Endothelial cell (in vitro differentiated cells): ENCODE measurements around the gene SERGEF. TPM values are rescaled to one million over a fixed set of nuclear protein-coding genes. Genes with fewer than 3 reads are reported as not detected.

Experiments
- DNase-seq: peaks from one replicate; pipeline ENCODE4 v3.0.0; 2021; ENCODE audit warnings: low spot score
- H3K27ac Mint-ChIP-seq: one replicate; pipeline ENCODE4 v1.8.0; 2021; ENCODE audit warnings: mixed read lengths, inconsistent platforms; ENCODE audit not compliant: unreplicated experiment
- H3K27me3 Mint-ChIP-seq: one replicate; pipeline ENCODE4 v1.8.0; 2021; ENCODE audit warnings: mild to moderate bottlenecking, moderate library complexity, mixed read lengths, inconsistent platforms; ENCODE audit not compliant: unreplicated experiment
- H3K36me3 Mint-ChIP-seq: one replicate; pipeline ENCODE4 v1.8.0; 2021; ENCODE audit warnings: mild to moderate bottlenecking, low read depth, mixed read lengths, inconsistent platforms; ENCODE audit not compliant: unreplicated experiment
- H3K4me1 Mint-ChIP-seq: one replicate; pipeline ENCODE4 v1.8.0; 2021; ENCODE audit warnings: mild to moderate bottlenecking, mixed read lengths, inconsistent platforms; ENCODE audit not compliant: unreplicated experiment
- H3K4me3 Mint-ChIP-seq: one replicate; pipeline ENCODE4 v1.8.0; 2021; ENCODE audit warnings: mild to moderate bottlenecking, mixed read lengths, inconsistent platforms; ENCODE audit not compliant: unreplicated experiment
- H3K9me3 Mint-ChIP-seq: one replicate; pipeline ENCODE4 v1.8.0; 2021; ENCODE audit warnings: mixed read lengths, inconsistent platforms; ENCODE audit not compliant: unreplicated experiment
- total RNA-seq: library from RNA; stranded (reverse); fragmentation: NEBNext Ultra II Directional; extraction: Animal tissue kit (Norgen Biotek cat#: 25700); gene quantifications from one replicate; pipeline ENCODE4 v1.2.1, GENCODE V29; 2021; ENCODE audit not compliant: unreplicated experiment
- TF ChIP-seq, protein P1 (sequence below): fragments of 200-600 bp; sonication (generic); IDR thresholded peaks from one replicate; pipeline ENCODE4 v1.5.0; 2021; ENCODE audit warnings: antibody characterized with exemption; ENCODE audit not compliant: unreplicated experiment

The SERGEF gene
- total RNA-seq, 1 donor from 2014 or later, result 19.1 TPM

GRCh38 chr11:17921659-17922415, 91.0 kb downstream of the SERGEF start:
- no peak for DNase-seq
- no peak overlapping the region for H3K4me3 Mint-ChIP-seq
- H3K9me3 Mint-ChIP-seq, result no peaks in the 10 kb centered on the region
- TF ChIP-seq, protein P1, sequence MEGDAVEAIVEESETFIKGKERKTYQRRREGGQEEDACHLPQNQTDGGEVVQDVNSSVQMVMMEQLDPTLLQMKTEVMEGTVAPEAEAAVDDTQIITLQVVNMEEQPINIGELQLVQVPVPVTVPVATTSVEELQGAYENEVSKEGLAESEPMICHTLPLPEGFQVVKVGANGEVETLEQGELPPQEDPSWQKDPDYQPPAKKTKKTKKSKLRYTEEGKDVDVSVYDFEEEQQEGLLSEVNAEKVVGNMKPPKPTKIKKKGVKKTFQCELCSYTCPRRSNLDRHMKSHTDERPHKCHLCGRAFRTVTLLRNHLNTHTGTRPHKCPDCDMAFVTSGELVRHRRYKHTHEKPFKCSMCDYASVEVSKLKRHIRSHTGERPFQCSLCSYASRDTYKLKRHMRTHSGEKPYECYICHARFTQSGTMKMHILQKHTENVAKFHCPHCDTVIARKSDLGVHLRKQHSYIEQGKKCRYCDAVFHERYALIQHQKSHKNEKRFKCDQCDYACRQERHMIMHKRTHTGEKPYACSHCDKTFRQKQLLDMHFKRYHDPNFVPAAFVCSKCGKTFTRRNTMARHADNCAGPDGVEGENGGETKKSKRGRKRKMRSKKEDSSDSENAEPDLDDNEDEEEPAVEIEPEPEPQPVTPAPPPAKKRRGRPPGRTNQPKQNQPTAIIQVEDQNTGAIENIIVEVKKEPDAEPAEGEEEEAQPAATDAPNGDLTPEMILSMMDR, result no peak
- H3K4me1 Mint-ChIP-seq, result peaks cover 5% of the 10 kb centered on the region
- no peaks in the 10 kb centered on the region for H3K27me3 Mint-ChIP-seq
- no peak overlapping the region for H3K27ac Mint-ChIP-seq
- no peaks in the 10 kb centered on the region for H3K36me3 Mint-ChIP-seq

GRCh38 chr11:17918049-17918605, 94.7 kb downstream of the SERGEF start:
- no peaks in the 10 kb centered on the region for H3K4me1 Mint-ChIP-seq
- TF ChIP-seq, protein P1, result no peak
- H3K36me3 Mint-ChIP-seq, result no peaks in the 10 kb centered on the region
- no peaks in the 10 kb centered on the region for H3K9me3 Mint-ChIP-seq
- no peak overlapping the region for H3K4me3 Mint-ChIP-seq
- no peak overlapping the region for H3K27ac Mint-ChIP-seq
- no peak for DNase-seq
- no peaks in the 10 kb centered on the region for H3K27me3 Mint-ChIP-seq

DNA sequence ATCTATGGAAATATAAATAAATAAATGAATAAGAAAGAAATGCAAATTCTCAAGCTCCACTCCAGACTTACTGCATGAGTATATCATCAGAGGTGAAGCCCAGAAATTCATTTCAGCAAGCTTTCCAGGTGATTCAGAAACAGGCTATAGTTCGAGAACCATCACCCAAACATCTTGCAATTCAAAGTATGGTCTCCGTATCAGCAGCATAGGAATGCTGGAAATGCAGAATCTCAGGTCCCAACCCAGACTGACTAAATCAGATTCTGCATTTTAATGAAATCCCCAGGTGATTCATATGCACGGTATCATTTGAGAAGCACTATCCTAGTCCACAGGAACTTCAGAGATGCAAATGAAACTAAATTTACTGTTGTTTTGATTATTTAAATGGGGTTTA, 95.3 kb downstream of the SERGEF start:
- no peaks in the 10 kb centered on the region for H3K36me3 Mint-ChIP-seq
- H3K4me3 Mint-ChIP-seq, result no peak overlapping the region
- no peak for DNase-seq
- peaks cover 2% of the 10 kb centered on the region for H3K27me3 Mint-ChIP-seq
- TF ChIP-seq, protein P1, result no peak
- no peaks in the 10 kb centered on the region for H3K9me3 Mint-ChIP-seq
- H3K4me1 Mint-ChIP-seq, result no peaks in the 10 kb centered on the region
- H3K27ac Mint-ChIP-seq, result no peak overlapping the region

- Mint-ChIP-seq H3K4me1 (no peaks in the 10 kb centered on the region), H3K27ac (no peak overlapping the region), H3K9me3 (no peaks in the 10 kb centered on the region), H3K4me3 (no peak overlapping the region), H3K36me3 (no peaks in the 10 kb centered on the region), H3K27me3 (peaks cover 2% of the 10 kb centered on the region)
- TF ChIP-seq, protein P1, result no peak
- no peak for DNase-seq
These were observed 97.2 kb downstream of the SERGEF start for GRCh38 chr11:17915500-17916143.

- H3K27me3 Mint-ChIP-seq, result peaks cover 2% of the 10 kb centered on the region
- H3K4me3 Mint-ChIP-seq, result no peak overlapping the region
- DNase-seq, result no peak
- no peaks in the 10 kb centered on the region for H3K9me3 Mint-ChIP-seq
- no peaks in the 10 kb centered on the region for H3K36me3 Mint-ChIP-seq
- TF ChIP-seq, protein P1, result no peak
- no peaks in the 10 kb centered on the region for H3K4me1 Mint-ChIP-seq
- no peak overlapping the region for H3K27ac Mint-ChIP-seq
These were observed 97.9 kb downstream of the SERGEF start for GRCh38 chr11:17914957-17915356.
